Measurements from ENCODE around the gene STRN.
"Not testable (repeated sequence)": the region's sequence is repeated elsewhere in the genome, so short reads cannot be mapped to it uniquely, and the experiment has no call there.

STRN gene

DNA sequence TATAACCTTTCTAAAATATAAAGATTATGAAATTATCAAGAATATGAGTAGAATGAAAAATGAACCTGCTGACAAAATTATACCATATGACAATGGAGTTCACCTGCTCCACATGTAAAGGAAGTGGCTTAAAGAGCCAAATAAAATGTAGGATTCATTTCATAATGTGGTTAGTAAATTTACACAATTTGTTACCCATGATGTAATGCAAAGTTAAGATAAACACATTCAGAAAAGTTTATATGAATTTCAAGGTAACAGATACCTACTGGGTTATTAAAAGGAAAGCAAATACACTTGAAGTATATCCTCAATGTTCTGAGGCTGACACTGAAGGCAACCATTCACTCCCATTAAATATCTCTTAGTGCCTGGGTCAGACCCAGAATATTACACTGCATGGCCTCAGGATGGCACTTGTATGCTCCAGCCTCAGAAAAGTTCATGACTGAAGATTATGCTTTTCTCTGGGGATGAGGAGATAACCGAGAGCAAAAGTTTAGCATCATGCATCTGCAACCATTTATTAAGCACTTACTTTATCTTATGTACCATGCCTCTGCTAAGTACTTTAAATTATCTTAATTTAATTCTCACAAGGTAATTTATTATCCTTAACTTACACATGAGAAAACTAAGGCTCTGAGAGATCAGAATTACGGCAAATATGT, 6.2 kb downstream of the STRN start:
- H3K4me3 ChIP-seq (ENCODE audit: low read length) = no peak overlapping the region
- H3K9ac ChIP-seq (ENCODE audit: low read length) = no peak overlapping the region
- no peaks in the 10 kb centered on the region for H3K27me3 ChIP-seq (ENCODE audit: control insufficient read depth, insufficient read depth, low read length)
- no peaks in the 10 kb centered on the region for H3K36me3 ChIP-seq (ENCODE audit: control insufficient read depth, insufficient read depth, low read length)
- no peaks in the 10 kb centered on the region for H3K9me3 ChIP-seq (ENCODE audit: control insufficient read depth, low read length)
- H3K4me1 ChIP-seq (ENCODE audit: control insufficient read depth, insufficient read depth, low read length) = peaks cover 9% of the 10 kb centered on the region

DNA sequence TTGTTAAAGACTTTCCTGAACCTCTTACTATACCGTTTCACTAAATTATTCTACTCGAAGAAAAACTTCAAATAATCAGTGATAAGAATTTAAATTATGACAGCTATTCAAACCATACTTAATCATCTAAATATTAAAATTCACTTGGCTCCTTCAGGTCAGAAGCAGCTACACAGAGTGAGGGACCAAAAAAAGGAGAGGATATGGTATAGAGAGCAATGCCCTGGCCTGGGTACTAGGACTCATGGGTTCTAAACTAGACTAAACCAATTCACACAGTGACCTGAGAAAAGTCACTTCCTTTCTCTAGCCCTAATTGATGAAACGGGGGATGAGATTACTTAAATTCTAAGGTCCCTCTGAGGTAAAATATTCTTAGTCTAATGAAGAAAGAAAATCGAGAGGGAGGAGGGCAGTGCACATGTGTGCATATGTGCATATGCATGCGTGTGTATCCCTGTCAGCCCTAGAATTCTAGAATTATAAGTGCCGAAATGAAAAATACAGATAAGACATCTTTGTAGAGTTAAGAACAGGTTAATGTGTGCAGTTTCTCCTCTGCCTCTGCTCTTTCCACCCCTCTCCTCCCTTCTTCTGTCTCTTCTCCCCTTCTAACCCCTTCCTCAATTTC, 11.2 kb downstream of the STRN start:
- Histone ChIP-seq H3K9me3 (ENCODE audit: control insufficient read depth, low read length) (no peaks in the 10 kb centered on the region), H3K9ac (ENCODE audit: low read length) (no peak overlapping the region), H3K36me3 (ENCODE audit: control insufficient read depth, insufficient read depth, low read length) (no peaks in the 10 kb centered on the region), H3K4me3 (ENCODE audit: low read length) (no peak overlapping the region), H3K4me1 (ENCODE audit: control insufficient read depth, insufficient read depth, low read length) (no peaks in the 10 kb centered on the region), H3K27me3 (ENCODE audit: control insufficient read depth, insufficient read depth, low read length) (no peaks in the 10 kb centered on the region)

DNA sequence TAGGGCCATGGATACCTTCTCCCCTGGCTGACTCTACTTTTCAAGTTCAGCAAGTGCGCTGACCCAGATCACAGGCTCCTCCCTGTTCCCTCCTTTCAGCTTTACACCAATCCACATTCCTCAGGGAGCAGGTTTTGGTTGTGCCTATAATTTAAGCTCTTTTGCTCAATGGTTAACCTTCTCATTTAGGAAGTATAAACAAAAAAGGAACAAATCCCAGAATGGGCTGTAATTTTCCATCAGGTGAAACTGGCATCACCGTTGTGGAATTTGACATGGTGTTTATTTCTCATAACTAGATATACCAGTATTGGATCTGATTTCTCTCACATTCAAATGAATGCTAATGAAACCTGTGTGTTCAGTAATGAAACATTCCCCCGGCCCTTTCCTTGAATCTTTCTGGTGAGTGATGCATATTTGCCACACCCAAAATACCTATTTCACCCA, 13.6 kb downstream of the STRN start:
- H3K4me3 ChIP-seq (ENCODE audit: low read length) = no peak overlapping the region
- no peaks in the 10 kb centered on the region for H3K9me3 ChIP-seq (ENCODE audit: control insufficient read depth, low read length)
- H3K27me3 ChIP-seq (ENCODE audit: control insufficient read depth, insufficient read depth, low read length) = no peaks in the 10 kb centered on the region
- no peak overlapping the region for H3K9ac ChIP-seq (ENCODE audit: low read length)
- H3K4me1 ChIP-seq (ENCODE audit: control insufficient read depth, insufficient read depth, low read length) = no peaks in the 10 kb centered on the region
- H3K36me3 ChIP-seq (ENCODE audit: control insufficient read depth, insufficient read depth, low read length) = no peaks in the 10 kb centered on the region

DNA sequence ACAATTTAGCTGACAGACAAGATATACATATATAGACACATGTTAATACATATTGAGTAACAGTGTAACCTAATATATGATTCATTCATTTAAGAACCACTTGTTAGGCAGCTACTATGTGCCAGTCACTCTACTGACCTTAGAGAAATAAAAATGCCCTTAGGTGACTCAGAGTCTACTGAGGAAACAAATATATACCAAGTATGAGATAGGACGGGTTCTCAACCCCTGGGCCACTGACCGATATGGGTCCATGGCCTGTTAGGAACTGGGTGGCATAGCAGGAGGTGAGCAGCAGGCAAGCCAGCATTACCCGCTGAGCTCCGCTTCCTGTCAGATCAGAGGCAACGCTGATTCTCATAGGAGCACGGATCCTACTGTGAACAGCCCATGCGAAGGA, 14.8 kb downstream of the STRN start:
- no peak overlapping the region for H3K9ac ChIP-seq (ENCODE audit: low read length)
- no peaks in the 10 kb centered on the region for H3K27me3 ChIP-seq (ENCODE audit: control insufficient read depth, insufficient read depth, low read length)
- H3K36me3 ChIP-seq (ENCODE audit: control insufficient read depth, insufficient read depth, low read length) = no peaks in the 10 kb centered on the region
- H3K4me1 ChIP-seq (ENCODE audit: control insufficient read depth, insufficient read depth, low read length) = no peaks in the 10 kb centered on the region
- no peak overlapping the region for H3K4me3 ChIP-seq (ENCODE audit: low read length)
- H3K9me3 ChIP-seq (ENCODE audit: control insufficient read depth, low read length) = no peaks in the 10 kb centered on the region

DNA sequence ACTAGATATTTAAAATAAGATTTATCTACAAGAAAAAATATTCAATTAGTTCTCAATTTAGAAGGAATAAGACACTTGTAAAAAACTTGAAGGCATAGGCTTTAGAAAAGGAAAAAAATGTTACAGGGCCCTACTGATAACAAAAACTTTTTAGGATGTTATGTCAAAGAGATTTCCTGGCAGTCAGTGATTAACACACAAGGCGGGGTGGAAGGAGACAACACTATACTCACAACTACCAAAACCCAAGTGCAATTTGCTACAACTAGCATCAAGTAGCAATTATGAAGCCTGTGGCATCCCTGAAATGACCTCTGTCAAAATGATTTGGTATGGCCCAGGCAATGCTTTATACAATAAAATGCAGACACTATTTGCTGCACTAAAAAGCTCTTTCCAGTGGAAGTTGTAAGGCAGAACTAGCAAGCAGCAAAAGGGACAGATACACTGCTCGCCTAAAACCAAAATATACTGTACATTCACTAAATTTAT, 15.3 kb downstream of the STRN start:
- H3K4me1 ChIP-seq (ENCODE audit: control insufficient read depth, insufficient read depth, low read length) = no peaks in the 10 kb centered on the region
- H3K36me3 ChIP-seq (ENCODE audit: control insufficient read depth, insufficient read depth, low read length) = no peaks in the 10 kb centered on the region
- no peak overlapping the region for H3K9ac ChIP-seq (ENCODE audit: low read length)
- H3K27me3 ChIP-seq (ENCODE audit: control insufficient read depth, insufficient read depth, low read length) = no peaks in the 10 kb centered on the region
- no peak overlapping the region for H3K4me3 ChIP-seq (ENCODE audit: low read length)
- H3K9me3 ChIP-seq (ENCODE audit: control insufficient read depth, low read length) = no peaks in the 10 kb centered on the region

DNA sequence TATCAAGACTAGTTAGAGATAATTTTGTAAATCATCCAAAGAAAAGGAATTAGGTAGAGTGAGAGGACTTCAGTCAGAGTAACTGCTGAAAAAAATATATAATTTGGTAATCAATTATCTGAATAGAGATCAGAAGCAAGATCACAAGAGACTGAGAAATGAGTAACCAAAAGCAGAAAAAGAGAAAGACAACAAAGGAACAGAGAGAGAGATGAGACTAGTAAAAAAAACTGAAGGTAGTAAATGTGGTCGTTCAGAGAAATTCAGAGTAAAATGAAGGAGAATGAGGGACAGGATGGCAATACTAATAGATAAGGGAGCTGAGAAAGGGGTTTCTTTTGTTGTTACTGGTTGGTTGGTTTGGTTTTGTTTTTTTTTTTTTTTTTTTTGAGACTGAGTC, 16.5 kb downstream of the STRN start:
- Histone ChIP-seq H3K4me1 (ENCODE audit: control insufficient read depth, insufficient read depth, low read length) (no peaks in the 10 kb centered on the region), H3K36me3 (ENCODE audit: control insufficient read depth, insufficient read depth, low read length) (no peaks in the 10 kb centered on the region), H3K4me3 (ENCODE audit: low read length) (no peak overlapping the region), H3K9me3 (ENCODE audit: control insufficient read depth, low read length) (no peaks in the 10 kb centered on the region), H3K9ac (ENCODE audit: low read length) (no peak overlapping the region), H3K27me3 (ENCODE audit: control insufficient read depth, insufficient read depth, low read length) (no peaks in the 10 kb centered on the region)

DNA sequence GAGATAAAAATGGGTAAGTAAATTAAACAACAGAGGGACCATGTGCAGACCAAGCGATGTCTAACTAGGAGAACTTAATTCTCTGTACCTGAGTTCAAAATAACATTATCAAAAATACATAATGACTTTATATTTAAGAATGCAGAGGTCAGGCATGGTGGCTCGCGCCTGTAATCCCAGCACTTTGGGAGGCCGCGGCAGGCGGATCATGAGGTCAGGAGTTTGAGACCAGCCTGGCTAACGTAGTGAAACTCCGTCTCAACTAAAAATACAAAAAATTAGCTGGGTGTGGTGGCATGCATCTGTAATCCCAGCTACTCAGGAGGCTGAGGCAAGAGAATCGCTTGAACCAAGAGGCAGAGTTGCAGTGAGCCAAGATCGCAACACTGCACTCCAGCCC, 21.1 kb downstream of the STRN start:
- H3K9ac ChIP-seq (ENCODE audit: low read length); H3K36me3 ChIP-seq (ENCODE audit: control insufficient read depth, insufficient read depth, low read length); H3K9me3 ChIP-seq (ENCODE audit: control insufficient read depth, low read length); H3K4me3 ChIP-seq (ENCODE audit: low read length); H3K27me3 ChIP-seq (ENCODE audit: control insufficient read depth, insufficient read depth, low read length); H3K4me1 ChIP-seq (ENCODE audit: control insufficient read depth, insufficient read depth, low read length): not testable (repeated sequence)

DNA sequence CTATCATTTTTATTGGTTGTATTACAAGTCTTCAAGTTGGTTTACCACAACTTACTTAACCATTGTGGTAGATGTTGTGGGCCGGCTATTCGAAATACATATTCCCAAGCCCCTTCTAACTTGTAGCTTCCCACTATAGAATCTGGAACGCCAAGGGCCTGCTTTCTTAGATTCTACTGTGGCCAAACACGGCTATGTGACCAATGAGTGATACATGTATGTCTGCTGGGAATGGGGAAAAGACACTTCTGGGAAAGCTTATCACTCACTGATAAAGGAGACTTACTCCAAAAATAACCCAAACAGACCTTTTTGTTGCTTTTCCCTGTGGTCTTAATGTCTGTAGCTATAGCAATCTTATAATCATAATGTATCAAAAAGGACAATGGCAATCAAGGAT, 24.5 kb downstream of the STRN start:
- Histone ChIP-seq H3K27me3 (ENCODE audit: control insufficient read depth, insufficient read depth, low read length) (no peaks in the 10 kb centered on the region), H3K9ac (ENCODE audit: low read length) (no peak overlapping the region), H3K36me3 (ENCODE audit: control insufficient read depth, insufficient read depth, low read length) (no peaks in the 10 kb centered on the region), H3K4me1 (ENCODE audit: control insufficient read depth, insufficient read depth, low read length) (no peaks in the 10 kb centered on the region), H3K9me3 (ENCODE audit: control insufficient read depth, low read length) (no peaks in the 10 kb centered on the region), H3K4me3 (ENCODE audit: low read length) (no peak overlapping the region)

DNA sequence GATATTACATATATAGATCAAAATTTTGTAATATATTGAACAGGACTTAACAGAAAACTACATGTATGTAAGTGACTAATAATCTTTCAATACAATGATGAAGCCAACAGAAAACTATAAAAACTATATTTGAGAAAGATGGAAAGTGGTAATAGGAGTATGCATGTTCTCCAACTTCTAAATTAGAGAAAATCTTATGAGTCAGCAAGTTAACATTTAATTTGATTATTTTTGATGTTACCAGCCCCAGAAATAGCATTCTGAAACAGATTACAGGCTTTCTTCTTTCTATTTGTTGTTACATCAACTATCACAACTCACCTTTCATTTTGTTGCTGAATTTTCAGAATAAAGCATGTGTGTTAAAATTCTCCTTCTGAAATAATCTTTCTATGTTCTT, 29.8 kb downstream of the STRN start:
- H3K4me1 ChIP-seq (ENCODE audit: control insufficient read depth, insufficient read depth, low read length); H3K36me3 ChIP-seq (ENCODE audit: control insufficient read depth, insufficient read depth, low read length); H3K27me3 ChIP-seq (ENCODE audit: control insufficient read depth, insufficient read depth, low read length); H3K4me3 ChIP-seq (ENCODE audit: low read length); H3K9me3 ChIP-seq (ENCODE audit: control insufficient read depth, low read length); H3K9ac ChIP-seq (ENCODE audit: low read length): not testable (repeated sequence)

DNA sequence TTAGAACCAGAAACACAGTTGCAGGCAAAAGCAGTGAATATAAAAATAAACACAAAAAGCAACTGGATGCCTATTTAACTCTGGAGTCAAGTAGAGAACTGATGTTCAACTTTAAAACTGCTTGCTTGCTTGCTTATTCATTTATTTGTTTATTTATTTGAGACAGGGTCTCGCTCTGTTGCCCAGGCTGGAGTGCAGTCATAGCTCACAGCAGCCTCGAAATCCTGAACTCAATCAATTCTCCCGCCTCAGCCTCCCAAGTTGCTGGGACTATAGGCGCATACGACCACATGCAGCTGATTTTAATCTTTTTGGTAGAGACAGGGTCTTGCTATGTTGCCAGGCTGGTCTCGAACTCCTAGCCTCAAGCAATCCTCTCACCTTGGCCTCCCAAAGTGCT, 34.6 kb downstream of the STRN start:
- H3K36me3 ChIP-seq (ENCODE audit: control insufficient read depth, insufficient read depth, low read length); H3K9ac ChIP-seq (ENCODE audit: low read length); H3K9me3 ChIP-seq (ENCODE audit: control insufficient read depth, low read length); H3K4me3 ChIP-seq (ENCODE audit: low read length); H3K27me3 ChIP-seq (ENCODE audit: control insufficient read depth, insufficient read depth, low read length): not testable (repeated sequence)
- peaks cover 12% of the 10 kb centered on the region for H3K4me1 ChIP-seq (ENCODE audit: control insufficient read depth, insufficient read depth, low read length)

DNA sequence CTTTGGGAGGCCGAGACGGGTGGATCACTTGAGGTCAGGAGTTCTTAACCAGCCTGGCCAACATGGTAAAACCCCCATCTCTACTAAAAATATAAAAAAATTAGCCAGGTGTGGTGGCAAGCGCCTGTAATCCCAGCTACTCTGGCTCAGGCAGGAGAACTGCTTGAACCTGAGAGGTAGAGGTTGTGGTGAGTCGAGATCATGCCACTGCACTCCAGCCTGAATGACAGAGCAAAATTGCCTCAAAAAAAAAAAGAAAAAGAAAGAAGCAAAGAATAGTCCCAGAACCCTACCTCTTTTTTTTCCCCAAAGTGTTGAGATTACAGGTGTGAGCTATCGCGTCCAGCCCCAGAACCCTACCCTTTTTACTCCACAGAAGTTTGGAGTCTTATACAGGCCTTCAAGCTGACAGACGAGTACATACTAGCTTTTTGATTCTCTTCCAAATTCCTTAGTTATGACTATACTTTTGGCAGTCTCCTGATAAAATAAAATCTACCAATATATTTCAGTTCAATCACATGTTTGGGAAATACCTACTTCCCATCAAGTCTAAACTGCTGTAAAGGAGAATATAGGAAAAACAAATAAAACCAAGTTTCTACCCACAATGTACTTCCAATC, 35.4 kb downstream of the STRN start:
- not testable (repeated sequence) for H3K36me3 ChIP-seq (ENCODE audit: control insufficient read depth, insufficient read depth, low read length); H3K27me3 ChIP-seq (ENCODE audit: control insufficient read depth, insufficient read depth, low read length); H3K4me3 ChIP-seq (ENCODE audit: low read length); H3K9me3 ChIP-seq (ENCODE audit: control insufficient read depth, low read length); H3K9ac ChIP-seq (ENCODE audit: low read length)
- H3K4me1 ChIP-seq (ENCODE audit: control insufficient read depth, insufficient read depth, low read length) = peaks cover 12% of the 10 kb centered on the region

DNA sequence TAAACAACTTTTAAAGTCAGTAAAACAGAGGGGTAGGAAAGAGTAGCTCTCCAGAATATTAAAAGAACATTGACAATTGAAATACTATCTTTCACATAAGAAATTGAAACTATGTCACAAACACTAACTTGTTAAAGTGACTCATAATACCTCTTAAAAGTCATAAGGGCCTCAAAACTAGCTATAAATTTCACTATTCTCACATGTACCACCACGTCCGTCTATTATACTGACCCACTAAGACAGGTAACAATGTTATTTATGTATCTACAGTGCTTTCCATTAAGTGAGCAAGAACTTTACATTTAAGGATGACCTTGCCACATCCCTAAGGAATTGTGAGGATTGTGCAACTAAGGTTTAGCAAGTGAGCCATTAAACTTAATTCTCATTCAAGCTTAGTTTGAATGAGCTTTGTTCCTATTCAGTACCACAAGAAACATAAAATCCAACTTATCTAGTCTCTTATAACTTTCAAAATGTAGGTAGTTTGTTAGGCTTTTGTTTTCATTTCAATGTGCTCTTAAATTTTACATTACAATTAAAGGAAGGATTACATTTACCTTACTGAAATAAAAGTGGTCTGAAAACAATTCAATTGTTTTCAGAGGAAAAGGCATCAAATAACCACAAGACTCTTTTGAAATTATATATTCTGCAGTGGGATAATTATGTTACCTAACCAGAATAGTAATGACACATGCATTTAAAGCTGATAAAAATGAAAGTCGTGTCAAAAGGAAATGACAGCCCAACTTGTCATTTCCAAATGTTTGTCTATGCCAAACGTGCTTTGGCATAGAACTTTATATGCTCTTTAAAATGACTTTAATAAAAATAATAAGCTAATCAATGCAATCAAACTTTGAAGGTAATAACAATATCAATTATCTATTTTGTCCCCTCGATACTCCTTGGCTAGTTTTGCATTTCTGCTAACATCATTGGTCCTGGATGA, 39.9 kb downstream of the STRN start:
- not testable (repeated sequence) for H3K36me3 ChIP-seq (ENCODE audit: control insufficient read depth, insufficient read depth, low read length); H3K27me3 ChIP-seq (ENCODE audit: control insufficient read depth, insufficient read depth, low read length); H3K9ac ChIP-seq (ENCODE audit: low read length); H3K9me3 ChIP-seq (ENCODE audit: control insufficient read depth, low read length); H3K4me3 ChIP-seq (ENCODE audit: low read length); H3K4me1 ChIP-seq (ENCODE audit: control insufficient read depth, insufficient read depth, low read length)
